Breast epithelium (tissue), 3 donors: ENCODE data around the gene CEP20.

Experiments
- CTCF ChIP-seq, 3 donors: fragments of 450-650 bp; IDR thresholded peaks; one replicate each; pipeline ENCODE4 v1.5.1; 2016 to 2017; ENCODE audit warnings: antibody characterized with exemption in 3 of 3, mild to moderate bottlenecking in 3 of 3, moderate library complexity in 3 of 3
- POLR2A ChIP-seq: fragments of 450-650 bp; IDR thresholded peaks from one replicate; pipeline ENCODE4 v1.6.1; 2016; ENCODE audit warnings: antibody characterized with exemption, mild to moderate bottlenecking, moderate library complexity
- POLR2AphosphoS5 ChIP-seq, 3 donors: sonication (generic); formaldehyde crosslinking; IDR thresholded peaks; one replicate each; pipeline ENCODE4 v1.6.1; 2017; ENCODE audit warnings: antibody characterized with exemption in 3 of 3

GRCh38 chr16:15836965-15837611 lies 51.3 kb downstream of the CEP20 start:
- no peak for TF ChIP-seq CTCF (IDR thresholded peaks at IDR 0.05)
- no peak for TF ChIP-seq POLR2A
- no peak for TF ChIP-seq POLR2AphosphoS5 (IDR thresholded peaks at IDR 0.05)
